GM18867 (cell line): Measurements from ENCODE around the gene ACO2.

Experiments
- ATAC-seq: cut with Tn5 transposase; IDR thresholded peaks from one replicate; pipeline ENCODE4 v1.9.1; 2021; ENCODE audit warnings: mild to moderate bottlenecking, moderate library complexity; ENCODE audit not compliant: unreplicated experiment

ACO2 gene

DNA sequence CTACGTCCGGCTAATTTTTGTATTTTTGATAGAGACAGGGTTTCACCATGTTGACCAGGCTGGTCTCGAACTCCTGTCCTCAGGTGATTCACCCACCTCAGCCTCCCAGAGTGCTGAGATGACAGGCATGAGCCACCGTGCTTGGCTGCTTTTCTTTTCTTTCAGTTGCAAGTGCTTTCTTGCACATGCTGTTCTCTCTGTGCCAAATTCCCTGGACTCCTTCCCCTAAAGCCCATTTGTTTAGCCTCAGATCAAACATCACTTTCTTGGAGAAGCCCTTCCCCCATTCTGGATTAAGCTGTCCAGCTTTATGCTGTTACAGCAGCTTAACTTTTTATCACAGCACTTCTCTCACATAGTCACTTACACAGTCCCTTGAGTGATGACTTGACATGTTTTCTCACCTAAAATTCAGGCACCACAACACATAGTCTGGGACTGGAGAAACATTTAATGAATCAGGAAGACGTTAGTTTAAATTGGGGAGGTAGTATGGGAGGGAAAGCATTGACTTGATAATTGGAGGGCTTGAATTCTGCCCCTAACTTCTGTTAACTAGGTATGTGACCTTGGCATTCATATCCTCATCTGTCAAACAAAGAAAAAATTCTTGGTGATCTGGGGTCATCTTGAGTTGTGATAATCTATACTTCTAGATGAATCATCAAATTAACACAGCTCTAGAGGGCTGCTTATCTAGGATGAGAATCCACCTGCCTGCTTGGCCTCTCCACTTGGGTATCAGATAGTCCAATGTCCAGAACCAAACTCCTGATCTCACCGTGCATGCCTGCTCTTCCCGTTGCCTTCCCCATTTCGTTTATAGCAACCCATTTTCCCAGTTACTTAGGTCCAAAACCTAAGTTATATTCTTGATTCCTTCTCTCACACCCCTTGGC lies 18.4 kb downstream of the ACO2 start:
- ATAC-seq: no peak

DNA sequence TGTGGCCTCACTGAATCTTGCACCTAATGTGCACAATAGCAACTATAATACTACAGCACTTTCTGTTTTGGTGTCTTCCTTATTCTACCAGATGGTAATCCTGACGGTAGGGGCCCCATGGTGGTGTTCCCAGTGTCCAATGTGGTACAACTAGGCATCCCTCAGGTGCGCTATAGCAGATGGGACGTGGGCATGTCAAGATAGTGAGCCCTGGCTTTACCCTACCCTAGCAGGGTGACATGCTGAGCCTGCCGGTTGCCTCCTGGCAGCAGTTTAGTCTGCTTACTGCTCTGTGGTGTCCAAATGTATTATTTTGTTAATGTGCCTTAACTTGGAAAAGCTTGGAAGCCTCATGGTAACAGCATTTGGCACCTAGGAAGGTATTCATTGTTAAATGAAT lies 19.2 kb downstream of the ACO2 start:
- ATAC-seq: no peak

DNA sequence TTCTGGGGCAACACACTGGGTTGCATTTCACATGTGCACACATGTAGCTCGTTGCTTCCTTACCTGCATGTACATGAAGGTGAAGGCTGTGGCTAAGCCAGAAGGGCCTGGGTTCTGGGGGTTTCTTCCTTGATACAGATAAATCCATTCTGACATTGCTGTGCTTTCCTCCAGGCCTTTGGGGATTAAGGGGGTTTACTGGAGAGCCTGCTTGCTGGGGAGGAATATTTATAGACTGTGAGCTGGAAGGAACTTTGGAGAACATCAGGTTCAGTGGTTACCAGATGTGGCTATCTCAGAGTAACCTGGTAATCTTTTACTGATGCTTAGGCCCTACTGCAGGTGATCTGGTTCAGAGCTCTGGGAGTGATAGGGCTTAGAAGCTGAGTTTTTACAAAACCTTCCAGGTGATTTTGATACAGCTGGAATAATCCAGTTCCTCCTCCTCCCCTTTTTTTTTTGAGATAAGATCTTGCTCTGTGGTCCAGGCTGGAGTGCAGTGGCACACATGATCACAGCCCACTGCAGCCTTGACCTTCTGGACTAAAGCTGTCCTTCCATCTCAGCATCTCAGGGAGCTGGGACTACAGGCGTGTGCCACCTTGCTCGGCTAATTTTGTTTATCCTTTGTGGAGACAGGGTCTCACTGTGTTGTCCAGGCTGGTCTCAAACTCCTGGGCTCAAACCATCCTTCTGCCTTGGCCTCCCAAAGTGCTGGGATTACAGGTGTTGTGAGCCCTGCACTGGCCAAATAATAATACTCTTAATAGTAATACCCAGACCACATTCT lies 19.9 kb downstream of the ACO2 start:
- ATAC-seq: no peak

DNA sequence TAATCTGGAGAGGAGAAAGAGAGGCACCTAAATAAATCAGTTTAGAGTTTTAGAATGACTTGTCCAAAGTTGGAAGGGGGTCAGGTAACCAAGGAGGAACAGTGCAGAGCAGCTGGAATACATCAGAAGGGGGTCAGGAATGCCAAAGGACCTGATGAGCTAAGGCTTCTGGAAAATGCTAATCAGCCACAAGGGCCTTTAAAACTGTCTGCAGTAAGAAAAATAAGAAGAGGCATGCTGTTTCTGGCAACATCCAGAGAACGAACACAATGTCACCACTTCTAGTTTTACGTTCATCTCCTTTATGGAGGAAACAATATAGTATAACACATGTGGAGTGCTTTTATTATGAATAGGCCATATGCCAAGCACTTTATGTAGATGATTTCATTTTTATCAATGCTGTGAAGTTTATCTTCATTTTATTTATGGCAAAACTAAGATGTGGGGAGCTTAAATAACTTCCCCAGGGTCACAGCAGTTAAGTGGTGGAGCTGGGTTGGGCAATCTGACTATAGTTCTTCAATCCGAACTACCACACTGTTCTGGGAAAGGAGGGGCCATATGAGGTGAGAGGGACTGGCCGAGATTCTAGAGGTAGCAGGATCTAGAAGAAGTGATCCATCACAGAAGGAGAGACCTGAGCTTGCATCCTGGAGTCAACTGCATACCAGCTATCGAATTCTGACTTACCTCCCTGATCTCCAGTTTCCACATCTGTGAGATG lies 22.6 kb downstream of the ACO2 start:
- ATAC-seq: no peak

DNA sequence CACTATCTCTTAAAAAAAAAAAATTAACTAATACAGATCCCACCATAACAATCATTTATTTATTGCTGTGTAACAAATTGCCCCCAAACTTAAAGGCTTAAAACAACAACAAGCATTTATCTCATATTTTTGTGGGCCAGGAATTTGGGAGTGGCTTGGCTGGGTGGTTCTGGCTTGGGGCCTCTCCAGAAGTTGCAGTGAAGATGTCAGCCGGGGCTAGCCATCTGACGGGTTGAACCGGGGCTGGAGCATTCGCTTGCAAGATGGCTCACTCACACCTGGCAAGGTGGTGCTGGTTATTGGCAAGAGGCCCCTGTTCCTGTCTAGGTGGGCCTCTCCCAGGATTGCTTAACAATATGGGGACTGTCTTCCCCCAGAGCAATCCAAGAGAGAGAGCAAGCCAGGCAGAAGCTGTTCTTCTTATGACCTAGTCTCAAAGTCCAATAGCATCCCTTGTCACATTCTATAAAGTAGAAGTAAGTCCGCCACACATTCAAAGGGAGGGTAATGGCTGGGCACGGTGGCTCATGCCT lies 29.5 kb downstream of the ACO2 start:
- no peak for ATAC-seq

DNA sequence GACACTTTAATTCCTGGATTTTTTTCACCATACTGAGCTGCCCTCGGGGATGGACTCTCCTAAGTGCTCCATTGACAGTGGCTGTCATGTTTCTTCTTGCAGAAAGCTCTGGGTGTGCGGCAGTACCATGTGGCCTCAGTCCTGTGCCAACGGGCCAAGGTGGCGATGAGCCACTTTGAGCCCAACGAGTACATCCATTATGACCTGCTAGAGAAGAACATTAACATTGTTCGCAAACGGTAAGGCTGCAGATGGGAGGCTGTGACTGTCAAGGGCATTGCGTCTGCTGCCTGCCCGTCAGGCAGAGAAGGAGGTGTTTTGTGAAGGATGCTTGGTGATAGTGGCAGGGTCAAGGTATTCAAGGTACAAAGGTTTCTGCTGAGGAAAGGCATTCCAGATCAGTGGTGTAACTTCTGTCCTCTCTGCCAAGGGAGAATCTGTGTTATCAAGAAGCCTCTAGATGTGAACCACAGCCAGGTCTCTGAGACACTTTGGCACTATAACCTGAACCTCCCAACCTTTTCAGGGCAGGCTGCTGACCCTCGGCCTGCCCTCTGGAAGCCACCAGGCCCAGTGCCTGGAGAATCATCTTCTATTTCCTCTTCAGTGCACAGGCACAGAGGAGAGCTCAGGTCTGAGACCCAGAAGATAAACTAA lies 30.8 kb downstream of the ACO2 start:
- no peak for ATAC-seq

DNA sequence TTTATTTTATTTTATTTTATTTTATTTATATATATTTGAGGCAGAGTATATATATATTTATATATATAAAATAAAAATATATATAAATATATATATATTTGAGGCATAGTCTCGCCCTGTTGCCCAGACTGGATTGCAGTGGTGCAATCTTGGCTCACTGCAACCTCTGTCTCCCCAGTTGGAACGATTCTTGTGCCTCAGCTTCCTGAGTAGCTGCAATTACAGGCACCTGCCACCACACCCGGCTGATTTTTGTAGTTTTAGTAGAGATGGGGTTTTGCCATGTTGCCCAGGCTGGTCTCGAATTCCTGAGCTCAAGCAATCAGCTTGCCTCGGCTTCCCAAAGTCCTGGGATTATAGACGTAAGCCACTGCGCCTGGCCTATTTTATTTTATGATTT lies 31.4 kb downstream of the ACO2 start:
- ATAC-seq: no peak

DNA sequence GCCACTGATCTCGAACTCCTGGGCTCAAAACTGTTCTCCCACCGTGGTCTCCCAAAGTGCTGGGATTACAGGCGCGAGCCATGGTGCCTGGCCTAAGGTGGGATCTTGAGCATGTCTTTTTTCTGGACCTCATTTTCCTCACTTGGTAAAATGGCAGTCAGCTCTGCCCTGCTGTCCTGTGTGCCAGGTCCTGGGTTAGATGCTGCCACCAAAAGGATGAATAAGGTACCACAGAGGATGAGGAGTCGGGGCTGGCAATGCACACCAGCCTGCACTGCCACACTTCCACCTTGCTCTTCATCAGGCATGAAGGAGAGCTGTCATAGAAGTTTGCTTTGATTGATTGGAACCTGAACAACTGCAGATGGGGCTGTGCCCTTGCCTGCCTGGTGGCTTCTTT lies 32.3 kb downstream of the ACO2 start:
- no peak for ATAC-seq

DNA sequence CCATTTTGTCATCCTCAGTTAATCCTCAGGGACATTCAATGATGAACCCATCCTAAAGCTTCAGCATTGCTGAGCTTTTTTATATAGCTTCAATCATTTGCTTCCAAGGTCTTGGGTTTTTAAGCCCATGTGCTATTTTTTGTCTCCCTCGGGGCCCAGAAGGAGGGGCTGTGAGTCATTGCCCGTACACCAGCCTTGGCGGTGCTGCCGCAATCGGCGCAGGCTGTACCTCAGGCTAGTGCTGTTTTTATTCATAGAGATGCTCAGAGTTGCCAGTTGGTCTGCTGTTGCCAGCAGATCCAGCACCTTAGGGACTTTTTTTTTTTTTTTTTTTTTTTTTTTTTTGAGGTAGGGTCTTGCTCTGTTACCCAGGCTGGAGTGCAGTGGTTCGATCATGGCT lies 35.5 kb downstream of the ACO2 start:
- no peak for ATAC-seq

DNA sequence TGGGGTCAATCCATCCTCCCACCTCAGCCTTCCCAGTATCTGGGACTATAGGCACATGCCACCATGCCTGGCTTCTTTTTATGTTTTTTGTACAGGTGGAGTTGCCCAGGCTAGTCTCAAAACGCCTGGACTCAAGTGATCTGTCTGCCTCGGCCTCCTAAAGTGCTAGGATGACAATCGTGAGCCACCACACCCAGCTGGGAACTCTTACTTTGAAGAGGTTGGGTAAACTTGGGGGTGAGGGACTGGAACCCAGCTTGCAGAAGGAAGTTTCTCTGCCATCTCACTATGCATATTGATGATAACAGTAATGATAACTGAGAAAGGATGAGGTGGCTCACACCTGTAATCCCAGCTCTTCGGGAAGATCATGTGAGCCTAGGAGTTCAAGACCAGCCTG lies 35.9 kb downstream of the ACO2 start:
- no peak for ATAC-seq

DNA sequence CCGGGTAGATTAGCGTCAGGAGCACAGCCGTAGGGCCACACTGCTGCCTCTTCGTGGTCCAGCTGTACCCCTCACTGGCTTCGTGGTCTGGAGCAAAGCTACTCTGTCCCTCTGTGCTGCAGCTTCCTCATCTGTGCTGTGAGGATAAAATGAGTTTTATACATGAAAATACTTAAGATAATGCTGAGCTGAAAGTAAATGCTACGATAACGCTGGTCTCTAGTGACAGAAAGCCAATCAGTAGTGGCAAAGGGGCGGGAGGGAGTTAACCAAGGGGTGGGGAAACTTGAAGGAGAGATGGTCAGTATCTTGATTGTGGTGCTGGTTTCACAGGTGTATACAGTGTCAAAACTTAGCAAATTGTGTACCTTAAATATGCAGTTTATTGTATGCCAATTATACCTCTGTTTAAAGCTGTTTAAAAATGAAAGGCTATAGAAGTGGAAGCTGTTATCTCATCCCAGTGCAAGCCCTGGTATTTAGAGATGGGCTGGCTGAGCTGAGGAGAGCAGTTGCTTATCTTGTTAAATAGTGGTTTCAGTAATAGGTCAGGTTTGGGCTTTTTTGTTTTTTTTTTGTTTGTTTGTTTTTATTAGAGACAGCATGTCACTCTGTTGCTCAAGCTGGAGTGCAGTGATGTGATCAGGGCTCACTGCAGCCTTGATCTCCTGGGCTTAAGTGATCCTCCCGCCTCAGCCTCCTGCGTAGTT lies 36.7 kb downstream of the ACO2 start:
- ATAC-seq: no peak

DNA sequence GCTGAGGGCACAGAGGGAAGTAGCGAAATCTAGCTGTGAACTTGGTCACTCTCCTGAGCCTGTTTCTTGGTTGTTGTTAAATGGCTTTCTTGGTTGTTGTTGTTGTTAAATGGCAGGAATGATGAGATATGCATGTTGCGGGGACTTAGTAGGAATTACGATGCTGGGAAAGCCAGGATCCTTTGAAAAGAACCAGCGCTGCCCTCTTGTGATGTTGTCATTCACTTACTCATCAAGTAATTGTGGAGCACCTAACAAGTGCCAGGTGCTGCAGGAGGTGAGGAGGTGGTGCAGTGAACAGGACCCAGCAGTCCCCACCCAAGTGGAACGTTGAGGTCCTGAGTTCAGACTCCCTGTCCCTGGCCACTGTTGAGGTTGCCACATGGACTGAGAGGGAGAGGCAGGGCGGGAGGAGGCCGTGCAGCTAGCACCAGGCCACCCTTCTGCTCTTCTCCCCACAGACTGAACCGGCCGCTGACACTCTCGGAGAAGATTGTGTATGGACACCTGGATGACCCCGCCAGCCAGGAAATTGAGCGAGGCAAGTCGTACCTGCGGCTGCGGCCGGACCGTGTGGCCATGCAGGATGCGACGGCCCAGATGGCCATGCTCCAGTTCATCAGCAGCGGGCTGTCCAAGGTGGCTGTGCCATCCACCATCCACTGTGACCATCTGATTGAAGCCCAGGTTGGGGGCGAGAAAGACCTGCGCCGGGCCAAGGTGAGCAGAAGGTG lies 38.6 kb downstream of the ACO2 start:
- no peak for ATAC-seq

DNA sequence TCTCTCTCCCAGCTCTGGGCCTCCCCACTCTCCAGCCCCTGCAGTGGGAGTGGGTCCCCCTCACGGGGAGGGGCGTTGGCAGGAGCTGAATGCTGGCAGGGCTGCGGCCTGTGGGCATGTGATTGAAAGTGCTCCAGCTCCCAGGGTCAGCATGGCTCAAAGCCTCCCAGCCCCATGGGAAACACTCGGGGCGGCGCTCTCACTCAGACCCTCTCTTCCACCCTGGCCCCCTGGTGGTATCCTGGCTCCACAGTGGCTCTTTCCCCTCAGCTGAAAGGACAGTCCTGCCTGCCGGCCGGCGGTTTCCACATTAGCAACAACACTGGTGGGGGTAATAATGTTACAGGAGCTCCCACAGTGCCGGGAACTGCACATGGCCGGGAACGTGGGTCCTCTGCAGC lies 39.9 kb downstream of the ACO2 start:
- ATAC-seq: no peak

DNA sequence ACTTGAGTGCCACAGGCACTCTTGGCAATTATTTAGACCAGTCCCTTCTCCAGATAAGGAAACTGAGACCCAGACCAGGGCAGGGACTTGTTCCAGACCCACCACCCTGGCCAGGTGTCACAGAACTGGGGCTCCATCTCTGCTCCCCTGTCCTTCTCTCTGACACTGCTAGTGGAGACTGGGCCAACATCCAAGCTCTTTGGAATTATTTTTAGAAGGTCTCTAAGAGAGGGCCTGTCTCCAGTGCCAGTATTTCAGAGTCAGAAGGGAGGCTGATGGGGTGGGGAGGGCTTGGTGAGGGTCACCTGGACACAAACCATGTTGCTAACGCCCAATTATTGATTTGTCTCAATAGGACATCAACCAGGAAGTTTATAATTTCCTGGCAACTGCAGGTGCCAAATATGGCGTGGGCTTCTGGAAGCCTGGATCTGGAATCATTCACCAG lies 42.6 kb downstream of the ACO2 start:
- ATAC-seq: no peak

DNA sequence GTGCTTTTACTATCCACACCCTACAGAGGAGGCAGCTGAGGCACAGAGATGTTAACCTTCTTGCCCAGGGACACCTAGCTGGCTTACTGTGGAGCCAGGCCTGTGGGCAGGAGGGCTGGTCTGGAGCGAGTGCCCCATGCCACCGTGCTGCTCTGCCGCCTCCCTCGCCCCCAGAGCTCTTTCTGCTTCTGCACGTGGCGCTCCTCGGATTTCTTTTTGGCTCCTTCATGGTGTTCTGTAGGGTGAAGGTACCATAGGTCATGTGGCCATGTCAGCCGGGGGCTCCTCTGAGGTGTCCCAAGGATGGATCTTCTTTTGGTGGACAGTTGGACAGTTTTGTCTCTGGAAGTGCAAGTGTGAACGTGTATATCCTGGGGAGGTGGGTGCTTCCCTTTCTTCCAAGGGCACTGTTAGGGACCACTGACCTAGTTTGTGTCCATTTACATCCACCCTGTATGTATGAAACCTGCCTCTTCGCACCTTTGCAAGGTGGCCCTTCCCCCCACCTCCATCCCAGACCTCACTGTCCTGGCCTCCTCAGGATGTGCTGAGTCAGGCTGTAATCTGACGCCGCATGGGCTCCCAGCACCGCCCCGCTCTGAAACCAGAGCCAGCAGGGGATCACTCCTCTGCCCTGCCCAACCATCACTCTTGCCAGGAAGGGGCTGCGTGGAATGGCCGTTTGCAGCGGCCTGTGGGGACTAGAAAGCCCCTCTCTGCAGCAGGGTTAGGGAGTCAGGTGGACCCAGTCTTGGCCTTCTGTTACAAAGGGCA lies 43.7 kb downstream of the ACO2 start:
- ATAC-seq: no peak

DNA sequence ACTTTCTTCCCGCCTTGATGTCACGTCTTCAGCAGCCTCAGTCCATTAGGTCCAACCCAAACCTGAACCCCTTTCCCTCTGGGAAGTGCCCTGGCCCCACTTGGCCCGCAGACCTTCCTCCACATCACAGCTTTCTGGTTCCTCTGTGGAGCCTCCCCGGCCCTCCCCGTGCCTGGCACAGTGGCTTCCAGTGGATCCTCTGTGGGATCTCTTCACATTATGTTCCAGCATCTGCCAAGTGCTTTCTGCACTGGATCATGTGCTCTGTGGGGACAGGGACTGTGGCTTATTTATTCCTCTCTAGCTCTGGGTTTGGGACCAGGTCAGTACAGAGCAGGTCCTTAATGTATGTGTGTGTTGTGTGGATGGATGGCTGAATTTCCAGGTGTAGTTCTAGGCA lies 44.5 kb downstream of the ACO2 start:
- no peak for ATAC-seq

DNA sequence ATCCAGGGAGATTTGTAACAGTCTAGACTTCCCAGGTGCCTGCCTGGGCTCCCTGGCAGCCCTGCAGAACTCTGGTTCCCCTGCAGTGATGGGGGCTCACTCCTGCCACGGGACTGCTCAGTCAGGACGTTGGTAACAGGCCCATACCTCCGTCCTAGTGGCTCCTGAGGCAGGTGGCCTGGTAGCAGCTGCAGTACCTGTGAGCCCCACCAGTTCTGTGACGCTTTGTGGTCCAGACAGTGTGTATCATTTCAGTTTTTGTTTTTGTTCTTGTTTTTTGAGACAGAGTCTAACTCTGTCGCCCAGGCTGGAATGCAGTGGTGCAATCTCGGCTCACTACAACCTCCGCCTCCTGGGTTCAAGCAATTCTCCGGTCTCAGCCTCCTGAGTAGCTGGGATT lies 47.5 kb downstream of the ACO2 start:
- ATAC-seq: no peak

DNA sequence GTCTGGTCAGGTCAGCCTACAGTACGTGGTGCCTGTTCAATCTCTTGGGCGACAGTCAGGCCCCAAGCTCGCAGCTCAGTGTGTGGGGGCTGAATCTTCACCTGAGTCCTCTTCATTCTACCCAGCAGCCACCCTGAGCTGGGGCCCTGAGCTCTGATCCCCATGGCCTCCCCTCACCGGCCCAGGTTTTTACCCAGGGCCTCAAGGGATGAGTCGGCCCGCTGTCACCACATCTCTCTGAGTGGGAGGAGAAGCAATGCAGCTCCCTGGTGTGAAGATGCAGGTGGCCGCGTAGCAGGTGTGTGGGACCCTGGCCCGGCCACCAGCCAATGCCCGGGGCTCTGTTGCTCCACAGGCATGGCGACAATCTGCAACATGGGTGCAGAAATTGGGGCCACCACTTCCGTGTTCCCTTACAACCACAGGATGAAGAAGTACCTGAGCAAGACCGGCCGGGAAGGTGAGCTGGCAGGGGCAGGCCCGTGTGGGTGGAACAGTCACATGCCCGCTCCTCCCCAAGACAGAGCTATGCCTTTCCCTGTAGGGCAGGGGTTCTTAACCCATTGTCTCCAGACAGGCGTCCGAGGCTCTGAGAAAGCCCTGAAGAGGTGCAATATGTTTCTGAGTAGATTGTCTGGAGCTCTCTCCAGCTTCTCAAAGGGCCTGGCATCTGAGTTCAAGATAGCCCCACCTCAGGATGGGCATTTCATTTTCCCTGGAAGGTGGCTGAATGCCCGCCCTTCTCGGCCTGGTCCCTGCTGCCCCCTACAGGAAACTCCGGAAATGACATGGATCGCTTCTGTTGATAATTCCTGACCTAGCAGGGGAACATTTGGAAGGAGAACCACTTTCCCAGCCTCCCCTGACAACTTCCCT lies 48.5 kb downstream of the ACO2 start:
- ATAC-seq: no peak
